Measurements from ENCODE around the gene OPRD1.

OPRD1 gene

DNA sequence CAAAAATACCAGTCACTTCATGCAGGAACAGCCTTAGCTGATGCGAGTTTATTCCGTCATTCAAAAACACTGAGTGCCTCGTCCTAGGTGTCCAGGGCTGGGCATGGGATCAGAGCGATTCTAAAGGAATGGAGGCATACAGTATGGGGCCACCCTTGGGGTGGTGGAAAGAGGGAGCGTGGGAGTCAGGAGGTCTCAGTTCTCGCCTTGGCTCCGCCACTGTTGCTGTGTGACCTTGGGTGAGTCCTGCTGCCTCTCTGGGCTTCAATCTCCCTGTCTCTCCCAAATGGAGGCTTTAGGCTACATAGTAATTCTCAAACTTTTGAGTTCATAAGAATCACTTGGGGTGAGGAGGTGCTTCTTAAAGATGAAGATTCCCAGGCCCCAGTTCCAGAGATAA, 44.0 kb downstream of the OPRD1 start:
- Histone ChIP-seq H3K9ac (ENCODE audit: low read length) (no peak overlapping the region), H2BK5ac (ENCODE audit: low read depth, low read length, poor library complexity, severe bottlenecking) (no peak overlapping the region), H3K4me1 (ENCODE audit: control insufficient read depth, insufficient read depth, low read depth, low read length) (peaks cover 21% of the 10 kb centered on the region), H3K36me3 (ENCODE audit: control insufficient read depth in 1 of 2, insufficient read depth in 2 of 2, low read depth in 1 of 2, low read length in 2 of 2) (no peaks in the 10 kb centered on the region), H3K18ac (ENCODE audit: low read depth in 1 of 2, low read length in 2 of 2) (no peak overlapping the region), H2AFZ (ENCODE audit: low read depth, low read length) (no peak overlapping the region), H3K14ac (ENCODE audit: low read length in 2 of 2) (no peak overlapping the region), H2BK120ac (ENCODE audit: low read depth, low read length) (no peak overlapping the region), H2BK12ac (ENCODE audit: low read length in 2 of 2) (no peak overlapping the region), H3K23ac (ENCODE audit: low read length in 2 of 2) (no peak overlapping the region), H3K27ac (ENCODE audit: low read length, poor library complexity, severe bottlenecking) (no peak overlapping the region), H3K4me2 (ENCODE audit: low read length, poor library complexity, severe bottlenecking) (no peak overlapping the region), H2AK5ac (ENCODE audit: low read length, severe bottlenecking) (no peak overlapping the region), H3K9me3 (ENCODE audit: control insufficient read depth, low read length) (no peaks in the 10 kb centered on the region), H3K27me3 (ENCODE audit: control insufficient read depth in 1 of 2, insufficient read depth in 1 of 2, low read length in 2 of 2) (peaks cover 35% of the 10 kb centered on the region in 2 experiments), H4K91ac (ENCODE audit: low read length) (no peak overlapping the region), H3K79me1 (replicated peaks; ENCODE audit: low read length, poor library complexity, severe bottlenecking) (no peaks in the 10 kb centered on the region), H3K4me3 (ENCODE audit: insufficient read depth in 1 of 2, low read depth in 1 of 2, low read length in 2 of 2) (no peak overlapping the region), H4K8ac (ENCODE audit: low read length) (no peak overlapping the region), H3K4ac (ENCODE audit: low read depth in 1 of 2, low read length in 2 of 2) (no peak overlapping the region), H2BK15ac (ENCODE audit: low read depth, poor library complexity, severe bottlenecking) (no peak overlapping the region)
- no peak for DNase-seq
- 92% methylated on average over 7 of the region's 7 CpGs for WGBS

DNA sequence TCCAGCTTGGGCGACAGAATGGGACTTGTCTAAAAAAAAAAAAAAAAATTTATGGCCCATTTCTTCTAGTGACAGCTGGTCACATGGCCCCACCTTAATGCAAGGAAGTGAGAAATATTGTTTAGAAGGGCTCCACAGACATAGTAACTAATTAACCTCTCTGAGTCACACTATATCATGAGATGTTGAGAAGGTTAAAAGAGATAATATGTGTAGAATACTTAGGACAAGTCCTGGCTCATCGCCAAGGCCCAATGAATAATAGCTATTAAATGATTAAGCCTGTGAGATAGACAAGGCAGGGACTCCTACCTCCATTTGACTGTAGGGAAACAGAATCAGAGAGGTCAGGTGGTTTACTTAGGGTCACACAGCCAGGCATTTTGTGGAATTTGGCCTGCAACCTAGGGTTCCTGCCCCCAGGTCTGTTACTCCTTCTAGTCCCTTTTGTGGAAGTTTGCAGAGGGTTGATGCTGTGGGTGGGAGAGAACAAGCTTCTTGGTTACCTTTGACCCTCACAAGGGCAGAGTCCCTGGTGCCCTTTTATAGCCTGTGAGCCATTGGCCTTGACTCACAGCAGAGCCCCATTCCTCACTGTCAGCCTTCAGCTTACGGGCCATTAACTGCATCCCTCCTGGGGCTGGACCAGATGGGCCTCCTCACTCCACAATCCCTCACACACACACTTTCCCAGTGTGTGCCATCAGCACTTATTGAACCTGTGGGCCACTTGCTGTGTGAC, 48.5 kb downstream of the OPRD1 start:
- 56% methylated on average over 2 of the region's 3 CpGs for WGBS
- peaks cover 0 to 6% of the 10 kb centered on the region in 2 experiments for H3K36me3 ChIP-seq (ENCODE audit: control insufficient read depth in 1 of 2, insufficient read depth in 2 of 2, low read depth in 1 of 2, low read length in 2 of 2)
- no peak overlapping the region for H2BK12ac ChIP-seq (ENCODE audit: low read length in 2 of 2)
- H3K9ac ChIP-seq (ENCODE audit: low read length) = no peak overlapping the region
- H3K4me2 ChIP-seq (ENCODE audit: low read length, poor library complexity, severe bottlenecking) = no peak overlapping the region
- H3K9me3 ChIP-seq (ENCODE audit: control insufficient read depth, low read length) = no peaks in the 10 kb centered on the region
- peaks cover 23 to 38% of the 10 kb centered on the region in 2 experiments for H3K27me3 ChIP-seq (ENCODE audit: control insufficient read depth in 1 of 2, insufficient read depth in 1 of 2, low read length in 2 of 2)
- DNase-seq = peak; percentile 6
- H3K18ac ChIP-seq (ENCODE audit: low read depth in 1 of 2, low read length in 2 of 2) = no peak overlapping the region
- no peak overlapping the region for H2AK5ac ChIP-seq (ENCODE audit: low read length, severe bottlenecking)
- H2BK120ac ChIP-seq (ENCODE audit: low read depth, low read length) = no peak overlapping the region
- no peak overlapping the region for H3K14ac ChIP-seq (ENCODE audit: low read length in 2 of 2)
- peak overlapping the region; percentile 84 for H3K27ac ChIP-seq (ENCODE audit: low read length, poor library complexity, severe bottlenecking)
- H2AFZ ChIP-seq (ENCODE audit: low read depth, low read length) = no peak overlapping the region
- H2BK15ac ChIP-seq (ENCODE audit: low read depth, poor library complexity, severe bottlenecking) = no peak overlapping the region
- no peak overlapping the region for H3K23ac ChIP-seq (ENCODE audit: low read length in 2 of 2)
- no peak overlapping the region for H3K4ac ChIP-seq (ENCODE audit: low read depth in 1 of 2, low read length in 2 of 2)
- peaks cover 33% of the 10 kb centered on the region for H3K4me1 ChIP-seq (ENCODE audit: control insufficient read depth, insufficient read depth, low read depth, low read length)
- H4K8ac ChIP-seq (ENCODE audit: low read length) = no peak overlapping the region
- no peak overlapping the region for H2BK5ac ChIP-seq (ENCODE audit: low read depth, low read length, poor library complexity, severe bottlenecking)
- no peak overlapping the region for H4K91ac ChIP-seq (ENCODE audit: low read length)
- H3K4me3 ChIP-seq (ENCODE audit: insufficient read depth in 1 of 2, low read depth in 1 of 2, low read length in 2 of 2) = no peak overlapping the region
- H3K79me1 ChIP-seq (replicated peaks; ENCODE audit: low read length, poor library complexity, severe bottlenecking) = no peaks in the 10 kb centered on the region

DNA sequence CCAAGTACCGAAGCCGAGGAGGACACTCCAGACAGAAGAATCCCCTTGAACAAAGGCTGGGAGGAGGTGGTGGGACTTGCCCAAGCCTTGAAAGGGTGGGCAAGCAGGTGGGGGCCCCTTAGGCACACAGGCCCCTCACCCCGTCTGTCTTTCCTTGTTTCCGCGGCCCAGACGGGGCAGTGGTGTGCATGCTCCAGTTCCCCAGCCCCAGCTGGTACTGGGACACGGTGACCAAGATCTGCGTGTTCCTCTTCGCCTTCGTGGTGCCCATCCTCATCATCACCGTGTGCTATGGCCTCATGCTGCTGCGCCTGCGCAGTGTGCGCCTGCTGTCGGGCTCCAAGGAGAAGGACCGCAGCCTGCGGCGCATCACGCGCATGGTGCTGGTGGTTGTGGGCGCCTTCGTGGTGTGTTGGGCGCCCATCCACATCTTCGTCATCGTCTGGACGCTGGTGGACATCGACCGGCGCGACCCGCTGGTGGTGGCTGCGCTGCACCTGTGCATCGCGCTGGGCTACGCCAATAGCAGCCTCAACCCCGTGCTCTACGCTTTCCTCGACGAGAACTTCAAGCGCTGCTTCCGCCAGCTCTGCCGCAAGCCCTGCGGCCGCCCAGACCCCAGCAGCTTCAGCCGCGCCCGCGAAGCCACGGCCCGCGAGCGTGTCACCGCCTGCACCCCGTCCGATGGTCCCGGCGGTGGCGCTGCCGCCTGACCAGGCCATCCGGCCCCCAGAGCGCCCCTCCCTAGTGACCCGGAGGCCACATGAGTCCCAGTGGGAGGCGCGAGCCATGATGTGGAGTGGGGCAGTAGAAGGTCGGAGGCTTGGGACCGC, 50.8 kb downstream of the OPRD1 start:
- H2BK120ac ChIP-seq (ENCODE audit: low read depth, low read length) = no peak overlapping the region
- H2AK5ac ChIP-seq (ENCODE audit: low read length, severe bottlenecking) = no peak overlapping the region
- no peaks in the 10 kb centered on the region for H3K79me1 ChIP-seq (replicated peaks; ENCODE audit: low read length, poor library complexity, severe bottlenecking)
- H4K91ac ChIP-seq (ENCODE audit: low read length) = no peak overlapping the region
- H3K9ac ChIP-seq (ENCODE audit: low read length) = no peak overlapping the region
- H3K14ac ChIP-seq (ENCODE audit: low read length in 2 of 2) = no peak overlapping the region
- WGBS = 96% methylated on average over 66 of the region's 66 CpGs
- H3K27me3 ChIP-seq (ENCODE audit: control insufficient read depth in 1 of 2, insufficient read depth in 1 of 2, low read length in 2 of 2) = peaks cover 15 to 51% of the 10 kb centered on the region in 2 experiments
- H3K23ac ChIP-seq (ENCODE audit: low read length in 2 of 2) = no peak overlapping the region
- H3K18ac ChIP-seq (ENCODE audit: low read depth in 1 of 2, low read length in 2 of 2) = no peak overlapping the region
- H3K4me1 ChIP-seq (ENCODE audit: control insufficient read depth, insufficient read depth, low read depth, low read length) = peaks cover 35% of the 10 kb centered on the region
- H3K4ac ChIP-seq (ENCODE audit: low read depth in 1 of 2, low read length in 2 of 2) = no peak overlapping the region
- H2BK5ac ChIP-seq (ENCODE audit: low read depth, low read length, poor library complexity, severe bottlenecking) = no peak overlapping the region
- H2AFZ ChIP-seq (ENCODE audit: low read depth, low read length) = no peak overlapping the region
- H3K4me3 ChIP-seq (ENCODE audit: insufficient read depth in 1 of 2, low read depth in 1 of 2, low read length in 2 of 2) = no peak overlapping the region
- H4K8ac ChIP-seq (ENCODE audit: low read length) = no peak overlapping the region
- no peak overlapping the region for H3K27ac ChIP-seq (ENCODE audit: low read length, poor library complexity, severe bottlenecking)
- H2BK15ac ChIP-seq (ENCODE audit: low read depth, poor library complexity, severe bottlenecking) = no peak overlapping the region
- no peaks in the 10 kb centered on the region for H3K9me3 ChIP-seq (ENCODE audit: control insufficient read depth, low read length)
- H3K4me2 ChIP-seq (ENCODE audit: low read length, poor library complexity, severe bottlenecking) = no peak overlapping the region
- peaks cover 0 to 6% of the 10 kb centered on the region in 2 experiments for H3K36me3 ChIP-seq (ENCODE audit: control insufficient read depth in 1 of 2, insufficient read depth in 2 of 2, low read depth in 1 of 2, low read length in 2 of 2)
- H2BK12ac ChIP-seq (ENCODE audit: low read length in 2 of 2) = no peak overlapping the region
- no peak for DNase-seq

DNA sequence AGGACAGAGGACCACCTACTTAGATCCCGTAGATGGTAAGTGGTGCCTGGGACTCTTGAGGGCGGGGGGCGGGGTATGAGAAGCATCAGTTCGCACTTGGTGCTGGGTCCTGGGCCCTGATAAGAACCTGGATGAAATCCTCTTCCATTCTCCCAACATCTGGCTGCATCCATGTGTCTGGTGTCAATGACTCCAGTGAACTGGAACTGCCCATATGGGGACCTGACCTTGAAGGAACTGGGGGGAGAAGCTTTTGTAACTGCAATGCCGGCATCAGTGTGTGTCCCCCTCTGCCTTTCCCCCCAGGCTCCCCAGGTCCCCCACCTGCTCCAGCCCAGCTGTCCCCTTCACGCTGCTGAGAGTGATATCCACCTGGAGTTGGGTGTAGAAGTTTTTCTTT, 52.7 kb downstream of the OPRD1 start:
- Histone ChIP-seq H3K18ac (ENCODE audit: low read depth in 1 of 2, low read length in 2 of 2) (no peak overlapping the region), H2AK5ac (ENCODE audit: low read length, severe bottlenecking) (no peak overlapping the region), H2AFZ (ENCODE audit: low read depth, low read length) (no peak overlapping the region), H3K36me3 (ENCODE audit: control insufficient read depth in 1 of 2, insufficient read depth in 2 of 2, low read depth in 1 of 2, low read length in 2 of 2) (peaks cover 0 to 6% of the 10 kb centered on the region in 2 experiments), H3K14ac (ENCODE audit: low read length in 2 of 2) (no peak overlapping the region), H2BK12ac (ENCODE audit: low read length in 2 of 2) (no peak overlapping the region), H4K91ac (ENCODE audit: low read length) (no peak overlapping the region), H3K4me1 (ENCODE audit: control insufficient read depth, insufficient read depth, low read depth, low read length) (peaks cover 26% of the 10 kb centered on the region), H3K27ac (ENCODE audit: low read length, poor library complexity, severe bottlenecking) (no peak overlapping the region), H4K8ac (ENCODE audit: low read length) (no peak overlapping the region), H3K27me3 (ENCODE audit: control insufficient read depth in 1 of 2, insufficient read depth in 1 of 2, low read length in 2 of 2) (peaks cover 16 to 68% of the 10 kb centered on the region in 2 experiments), H2BK5ac (ENCODE audit: low read depth, low read length, poor library complexity, severe bottlenecking) (no peak overlapping the region), H3K9me3 (ENCODE audit: control insufficient read depth, low read length) (no peaks in the 10 kb centered on the region), H3K23ac (ENCODE audit: low read length in 2 of 2) (no peak overlapping the region), H3K4me2 (ENCODE audit: low read length, poor library complexity, severe bottlenecking) (no peak overlapping the region), H3K9ac (ENCODE audit: low read length) (no peak overlapping the region), H2BK120ac (ENCODE audit: low read depth, low read length) (no peak overlapping the region), H3K79me1 (replicated peaks; ENCODE audit: low read length, poor library complexity, severe bottlenecking) (no peaks in the 10 kb centered on the region), H2BK15ac (ENCODE audit: low read depth, poor library complexity, severe bottlenecking) (no peak overlapping the region), H3K4me3 (ENCODE audit: insufficient read depth in 1 of 2, low read depth in 1 of 2, low read length in 2 of 2) (no peak overlapping the region), H3K4ac (ENCODE audit: low read depth in 1 of 2, low read length in 2 of 2) (no peak overlapping the region)
- 75% methylated on average over 4 of the region's 6 CpGs for WGBS
- DNase-seq = no peak

Data from mesenchymal stem cell (in vitro differentiated cells and primary cell).